AG09319 (cell line): Measurements from ENCODE around the gene XXYLT1.

Source experiments
- DNase-seq: peaks from one replicate; pipeline ENCODE4 v3.0.0-alpha.2; 2010; ENCODE audit warnings: low read depth; ENCODE audit errors: extremely low read depth
- CTCF ChIP-seq: IDR thresholded peaks from 2 replicates; pipeline ENCODE4 v1.5.1; 2011; ENCODE audit warnings: low read depth, mild to moderate bottlenecking, inconsistent platforms, low read length, moderate library complexity

Gene XXYLT1

GRCh38 chr3:195071916-195072820 lies 198.8 kb downstream of the XXYLT1 start:
- no peak for TF ChIP-seq CTCF
- no peak for DNase-seq

GRCh38 chr3:195071011-195071728 lies 199.8 kb downstream of the XXYLT1 start:
- no peak for TF ChIP-seq CTCF
- no peak for DNase-seq

- TF ChIP-seq CTCF: no peak
- DNase-seq: no peak
Measured at GRCh38 chr3:195070336-195070735, 200.6 kb downstream of the XXYLT1 start.

GRCh38 chr3:195069501-195070251 lies 201.3 kb downstream of the XXYLT1 start:
- no peak for TF ChIP-seq CTCF
- no peak for DNase-seq

GRCh38 chr3:195068084-195069080 lies 202.6 kb downstream of the XXYLT1 start:
- no peak for TF ChIP-seq CTCF
- no peak for DNase-seq

- DNase-seq: no peak
- no peak for TF ChIP-seq CTCF
Measured at GRCh38 chr3:195066441-195066841, 204.5 kb downstream of the XXYLT1 start.
